PC-3 (cell line): Measurements from ENCODE around the gene EEF1E1. TPM values are rescaled to one million over a fixed set of nuclear protein-coding genes. Genes with fewer than 3 reads are reported as not detected.

Experiments used
- ATAC-seq: fragments of 200-7000 bp; cut with Tn5 transposase; 2 replicates; pipeline ENCODE4 v1.9.1; 2020; ENCODE audit warnings: mild to moderate bottlenecking, moderate library complexity
- BruUV-seq: library from RNA; stranded (reverse); fragments of 400-500 nt; replicated peaks from 2 replicates; lab custom pipeline; 2021; lab: Mats Ljungman, UMichigan
- CTCF ChIA-PET: fragments of 300-600 bp; sonication (Branson Sonifier 250); formaldehyde crosslinking; loops from one replicate; lab custom pipeline; 2022; ENCODE audit warnings: antibody characterized with exemption; lab: Charles Lee
- POLR2A ChIA-PET: fragments of 300-600 bp; sonication (Branson Sonifier 250); formaldehyde crosslinking; loops from one replicate; lab custom pipeline; 2022; ENCODE audit warnings: antibody characterized with exemption; ENCODE audit not compliant: unreplicated experiment; lab: Charles Lee
- DNase-seq: peaks from one replicate; pipeline ENCODE4 v3.0.0-alpha.2; 2015
- H2AFZ ChIP-seq: fragments of 300-600 bp; sonication (generic); 2 replicates; pipeline ENCODE4 v1.6.0; 2016; ENCODE audit warnings: antibody characterized with exemption, low read length
- H3F3A ChIP-seq: fragments of 300-600 bp; sonication (generic); one replicate; pipeline ENCODE4 v1.6.0; 2017; ENCODE audit warnings: antibody characterized with exemption, low read length, control low read depth, mild to moderate bottlenecking; ENCODE audit not compliant: unreplicated experiment
- H3K27ac ChIP-seq: fragments of 300-600 bp; sonication (generic); 2 replicates; pipeline ENCODE4 v1.5.1; 2016; ENCODE audit warnings: mild to moderate bottlenecking, low read length
- H3K27me3 ChIP-seq: fragments of 300-600 bp; sonication (generic); 2 replicates; pipeline ENCODE4 v1.6.1; 2016; ENCODE audit warnings: low read length, mixed read lengths
- H3K36me3 ChIP-seq: fragments of 300-600 bp; sonication (generic); 2 replicates; pipeline ENCODE4 v1.6.1; 2016; ENCODE audit warnings: low read depth, mixed run types, low read length, mixed read lengths
- H3K4me1 ChIP-seq: fragments of 300-600 bp; sonication (generic); 2 replicates; pipeline ENCODE4 v1.5.1; 2016; ENCODE audit warnings: low read length; ENCODE audit not compliant: insufficient read depth
- H3K4me2 ChIP-seq: fragments of 300-600 bp; sonication (generic); 2 replicates; pipeline ENCODE4 v1.6.0; 2016; ENCODE audit warnings: low read length
- H3K4me3 ChIP-seq: fragments of 300-600 bp; sonication (generic); 2 replicates; pipeline ENCODE4 v1.5.1; 2016; ENCODE audit warnings: mild to moderate bottlenecking, low read length, mixed read lengths
- H3K79me2 ChIP-seq: fragments of 300-600 bp; sonication (generic); 2 replicates; pipeline ENCODE4 v1.6.1; 2017; ENCODE audit warnings: low read length, mixed read lengths
- H3K9ac ChIP-seq: fragments of 300-600 bp; sonication (generic); 2 replicates; pipeline ENCODE4 v1.6.0; 2016; ENCODE audit warnings: mild to moderate bottlenecking, low read length
- H3K9me2 ChIP-seq: fragments of 300-600 bp; sonication (generic); replicated peaks from 2 replicates; pipeline ENCODE4 v1.6.1; 2016; ENCODE audit warnings: mixed run types, low read length, mixed read lengths
- H3K9me3 ChIP-seq: fragments of 300-600 bp; sonication (generic); 2 replicates; pipeline ENCODE4 v1.6.1; 2016; ENCODE audit warnings: low read length, mixed read lengths
- H4K20me1 ChIP-seq: fragments of 300-600 bp; sonication (generic); 2 replicates; pipeline ENCODE4 v1.6.1; 2016; ENCODE audit warnings: low read length, mixed read lengths
- CTCF ChIP-seq: fragments of 300-600 bp; sonication (generic); conservative IDR thresholded peaks from 2 replicates; pipeline ENCODE4 v1.5.1; 2017; ENCODE audit warnings: antibody characterized with exemption, low read depth, mild to moderate bottlenecking, low read length
- EZH2 ChIP-seq: fragments of 300-600 bp; sonication (generic); IDR thresholded peaks from one replicate; pipeline ENCODE4 v1.6.1; 2017; ENCODE audit warnings: antibody characterized with exemption, mild to moderate bottlenecking, low read length; ENCODE audit not compliant: unreplicated experiment
- EZH2phosphoT487 ChIP-seq: fragments of 300-600 bp; sonication (generic); IDR thresholded peaks from 2 replicates; pipeline ENCODE4 v1.6.1; 2018; ENCODE audit warnings: mild to moderate bottlenecking, antibody characterized with exemption, low read length, borderline replicate concordance
- intact Hi-C: fragments of 100-400 bp; cut with micrococcal nuclease; formaldehyde crosslinking; loops from 2 replicates; pipeline ENCODE4 v1.9.0; 2023
- total RNA-seq: library from RNA; depleted of rRNA; stranded (reverse); fragments of >200 nt; gene quantifications from 2 replicates; pipeline ENCODE4 v1.2.3, GENCODE V29; 2014

Gene EEF1E1
- total RNA-seq, 1 experiment from 2014 or later = 72.6 TPM

- H4K20me1 ChIP-seq = no peaks in the 10 kb centered on the region
- ChIA-PET CTCF (interaction anchor here (0.6 to 1.0 kb wide), 6 partner anchors 56 to 336 kb away, joined by 3 to 6 read pairs (median 4); no protein-coding TSS in a partner anchor), POLR2A (no interaction called here)
- peaks cover 2% of the 10 kb centered on the region; the same call in 1 of the 2 replicates for H3K36me3 ChIP-seq
- no peaks in the 10 kb centered on the region for H3K9me3 ChIP-seq
- DNase-seq (peak; percentile 57), ATAC-seq (no peak)
- H3K4me3 ChIP-seq = no peak overlapping the region
- intact Hi-C loops = loop anchor here (1.0 to 5.0 kb wide), 4 partner anchors 52 to 338 kb away; partner anchors contain the start of gene TXNDC5
- TF ChIP-seq CTCF (peak; percentile 69), EZH2phosphoT487 (no peak)
- no TSS peak for BruUV-seq
- H3K4me2 ChIP-seq = no peak overlapping the region
- H3F3A ChIP-seq = no peaks in the 10 kb centered on the region
- peaks cover 10% of the 10 kb centered on the region; the same call in 1 of the 2 replicates for H3K79me2 ChIP-seq
- no peak overlapping the region for H3K27ac ChIP-seq
- no peak overlapping the region for H2AFZ ChIP-seq
- no peak overlapping the region for H3K9ac ChIP-seq
- H3K27me3 ChIP-seq = no peaks in the 10 kb centered on the region
- H3K9me2 ChIP-seq = no peaks in the 10 kb centered on the region
- peaks cover 13% of the 10 kb centered on the region for H3K4me1 ChIP-seq
These were observed 43.2 kb downstream of the EEF1E1 start for GRCh38 chr6:8059129-8059528.

- H4K20me1 ChIP-seq = no peaks in the 10 kb centered on the region
- H3F3A ChIP-seq = no peaks in the 10 kb centered on the region
- peak overlapping the region; percentile 11; the same call in 1 of the 2 replicates for H3K9ac ChIP-seq
- H3K9me2 ChIP-seq = no peaks in the 10 kb centered on the region
- no TSS peak for BruUV-seq
- no peak overlapping the region for H2AFZ ChIP-seq
- H3K27me3 ChIP-seq = no peaks in the 10 kb centered on the region
- H3K4me1 ChIP-seq = peaks cover 13% of the 10 kb centered on the region
- no peak overlapping the region for H3K4me3 ChIP-seq
- intact Hi-C loops = loop anchor here (2.0 to 5.0 kb wide), 3 partner anchors 50 to 145 kb away; partner anchors contain the start of gene TXNDC5
- peaks cover 2% of the 10 kb centered on the region; the same call in 1 of the 2 replicates for H3K36me3 ChIP-seq
- TF ChIP-seq CTCF = no peak
- ATAC-seq (peak; percentile 85), DNase-seq (peak; percentile 54)
- peak overlapping the region; percentile 56 for H3K27ac ChIP-seq
- no peaks in the 10 kb centered on the region for H3K9me3 ChIP-seq
- peaks cover 3% of the 10 kb centered on the region; the same call in 1 of the 2 replicates for H3K79me2 ChIP-seq
- H3K4me2 ChIP-seq = peak overlapping the region; percentile 8
- POLR2A ChIA-PET = interaction anchor here (0.7 kb wide), 1 partner anchor 82 kb away, joined by 3 read pairs; no protein-coding TSS in a partner anchor
- CTCF ChIA-PET = interaction anchor here (0.5 to 0.8 kb wide), 2 partner anchors 109 to 386 kb away, joined by 3 read pairs; no protein-coding TSS in a partner anchor
These were observed 44.6 kb downstream of the EEF1E1 start for GRCh38 chr6:8057793-8058192.

- BruUV-seq = no TSS peak
- CTCF ChIA-PET = interaction anchor here (0.5 kb wide), 1 partner anchor 109 kb away, joined by 3 read pairs; no protein-coding TSS in a partner anchor
- POLR2A ChIA-PET = no interaction called here
These were observed 45.1 kb downstream of the EEF1E1 start for GRCh38 chr6:8057263-8057662.

More at GRCh38 chr6:8057263-8057662, 45.1 kb downstream of the EEF1E1 start:
- Histone ChIP-seq H3K36me3 (peaks cover 2% of the 10 kb centered on the region; the same call in 1 of the 2 replicates), H3K4me2 (0 out of 2 replicates have a peak overlapping the region, but pooled peaks have one; percentile 8), H3K79me2 (no peaks in the 10 kb centered on the region), H4K20me1 (no peaks in the 10 kb centered on the region), H3K9ac (peak overlapping the region; percentile 11; the same call in 1 of the 2 replicates), H3K4me1 (peaks cover 13% of the 10 kb centered on the region), H3K9me2 (no peaks in the 10 kb centered on the region), H3F3A (no peaks in the 10 kb centered on the region), H3K4me3 (no peak overlapping the region), H3K27me3 (no peaks in the 10 kb centered on the region), H2AFZ (no peak overlapping the region), H3K27ac (peak overlapping the region; percentile 56), H3K9me3 (no peaks in the 10 kb centered on the region)
- no peak for TF ChIP-seq EZH2
- TF ChIP-seq EZH2phosphoT487 = no peak
- no peak for TF ChIP-seq CTCF
- no peak for DNase-seq
- ATAC-seq = no peak
- intact Hi-C loops = loop anchor here (5.0 kb wide), 2 partner anchors 50 to 145 kb away; partner anchors contain the start of gene TXNDC5
